Sciatic nerve (tissue), 2 donors: ENCODE measurements around the gene NKX2-3. TPM values are rescaled to one million over a fixed set of nuclear protein-coding genes. Genes with fewer than 3 reads are reported as not detected.

ENCODE experiments used
- ATAC-seq: fragments of 200-7000 bp; cut with Tn5 transposase; one replicate; pipeline ENCODE4 v1.9.1; 2020; ENCODE audit warnings: mild to moderate bottlenecking, moderate library complexity
- DNase-seq: peaks from one replicate; pipeline ENCODE4 v3.0.0-alpha.2; 2020; ENCODE audit warnings: low spot score
- intact Hi-C: fragments of 100-400 bp; cut with DNase I; formaldehyde crosslinking; loops from one replicate; pipeline ENCODE4 v1.14.2; 2022
- total RNA-seq: library from RNA; stranded (reverse); fragmentation: NEBNext Ultra II Directional; extraction: Animal tissue kit (Norgen Biotek cat#: 25700); gene quantifications from one replicate; pipeline ENCODE4 v1.2.1, GENCODE V29; 2021
- donor health status: DM: no; HTN: no; CAD: no.
- donor health status: DM: no; HTN: no; CAD: no.

Gene NKX2-3
- total RNA-seq, 1 donor from 2014 or later = not detected

- no peak for ATAC-seq
- intact Hi-C loops = no loop called here
- no peak for DNase-seq
Measured at GRCh38 chr10:99536338-99537085, 3.8 kb downstream of the NKX2-3 start.

GRCh38 chr10:99537086-99537988 is 4.6 kb downstream of the NKX2-3 start:
- DNase-seq (no peak), ATAC-seq (no peak)
- intact Hi-C loops = no loop called here

GRCh38 chr10:99537989-99538917 is 5.5 kb downstream of the NKX2-3 start:
- no peak for DNase-seq
- no peak for ATAC-seq
- intact Hi-C loops = no loop called here

- ATAC-seq (no peak), DNase-seq (no peak)
- intact Hi-C loops = no loop called here
Measured at GRCh38 chr10:99539120-99539519, 6.4 kb downstream of the NKX2-3 start.

- intact Hi-C loops = no loop called here
- DNase-seq (no peak), ATAC-seq (no peak)
Measured at GRCh38 chr10:99539820-99540219, 7.1 kb downstream of the NKX2-3 start.

GRCh38 chr10:99540306-99540656 is 7.5 kb downstream of the NKX2-3 start:
- DNase-seq (no peak), ATAC-seq (no peak)
- intact Hi-C loops = no loop called here

GRCh38 chr10:99540657-99541531 is 8.2 kb downstream of the NKX2-3 start:
- DNase-seq (no peak), ATAC-seq (no peak)
- intact Hi-C loops = no loop called here

GRCh38 chr10:99544322-99544721 is 11.6 kb downstream of the NKX2-3 start:
- DNase-seq (no peak), ATAC-seq (no peak)
- intact Hi-C loops = no loop called here

GRCh38 chr10:99548041-99548530 is 15.3 kb downstream of the NKX2-3 start:
- ATAC-seq (no peak), DNase-seq (no peak)
- intact Hi-C loops = no loop called here

- no peak for ATAC-seq
- no peak for DNase-seq
- intact Hi-C loops = no loop called here
Measured at GRCh38 chr10:99551158-99551557, 18.4 kb downstream of the NKX2-3 start.

- intact Hi-C loops = no loop called here
- ATAC-seq (no peak), DNase-seq (no peak)
Measured at GRCh38 chr10:99551616-99552015, 18.9 kb downstream of the NKX2-3 start.

GRCh38 chr10:99555371-99555770 is 22.6 kb downstream of the NKX2-3 start:
- intact Hi-C loops = no loop called here
- ATAC-seq = no peak
- no peak for DNase-seq

- intact Hi-C loops = no loop called here
- DNase-seq (no peak), ATAC-seq (no peak)
Measured at GRCh38 chr10:99555825-99556523, 23.2 kb downstream of the NKX2-3 start.

GRCh38 chr10:99557044-99557443 is 24.3 kb downstream of the NKX2-3 start:
- intact Hi-C loops = no loop called here
- no peak for DNase-seq
- ATAC-seq = no peak

- intact Hi-C loops = no loop called here
- ATAC-seq (no peak), DNase-seq (no peak)
Measured at GRCh38 chr10:99558708-99559107, 26.0 kb downstream of the NKX2-3 start.

GRCh38 chr10:99560277-99561126 is 27.8 kb downstream of the NKX2-3 start:
- ATAC-seq (no peak), DNase-seq (no peak)
- intact Hi-C loops = no loop called here

- DNase-seq (no peak), ATAC-seq (no peak)
- intact Hi-C loops = no loop called here
Measured at GRCh38 chr10:99562631-99563030, 29.9 kb downstream of the NKX2-3 start.
